Sigmoid colon (tissue), 4 donors: ENCODE data around the gene CERS3.

Experiments used
- CTCF ChIP-seq, 4 experiments: fragments of 450-650 bp in 3 of 4; fragments of 200-600 bp in 1 of 4; IDR thresholded peaks; one replicate each; pipeline ENCODE4 v1.5.1; 2016 to 2019; ENCODE audit warnings: antibody characterized with exemption in 4 of 4, mild to moderate bottlenecking in 3 of 4, moderate library complexity in 2 of 4
- EP300 ChIP-seq, 4 donors: sonication (generic); formaldehyde crosslinking; IDR thresholded peaks; one replicate each; pipeline ENCODE4 v1.6.1; 2017; ENCODE audit warnings: antibody characterized with exemption in 4 of 4
- POLR2A ChIP-seq, 2 donors: fragments of 450-650 bp; IDR thresholded peaks; one replicate each; pipeline ENCODE4 v1.6.1; 2016; ENCODE audit warnings: antibody characterized with exemption in 2 of 2, mild to moderate bottlenecking in 2 of 2, moderate library complexity in 2 of 2
- POLR2AphosphoS5 ChIP-seq, 4 donors: sonication (generic); formaldehyde crosslinking; IDR thresholded peaks; one replicate each; pipeline ENCODE4 v1.6.1; 2017; ENCODE audit warnings: antibody characterized with exemption in 4 of 4

- TF ChIP-seq CTCF (IDR thresholded peaks at IDR 0.05): no peak
- TF ChIP-seq POLR2A (IDR thresholded peaks at IDR 0.05): no peak
- no peak for TF ChIP-seq POLR2AphosphoS5 (IDR thresholded peaks at IDR 0.05)
- TF ChIP-seq EP300 (IDR thresholded peaks at IDR 0.05): no peak
Observed at GRCh38 chr15:100463515-100463914, 65.2 kb downstream of the CERS3 start.
